OCI-LY3 (cell line): ENCODE results near the gene KRTAP13-2.
A peak's percentile ranks its signal among the peaks of the same experiment; 100 is the strongest.

Experiments used
- H2AFZ ChIP-seq: fragments of 200-600, 300-600 bp; shearing (Covaris generic); 2 replicates; pipeline ENCODE4 v1.6.0; 2014; ENCODE audit warnings: antibody characterized with exemption, low read depth, low read length
- H3K27ac ChIP-seq: fragments of 200-600, 300-600 bp; sonication (generic); 2 replicates; pipeline ENCODE4 v1.5.1; 2014; ENCODE audit warnings: mild to moderate bottlenecking, low read length, moderate library complexity, mixed read lengths
- H3K27me3 ChIP-seq: fragments of 200-600, 300-600 bp; sonication (generic); 2 replicates; pipeline ENCODE4 v1.6.1; 2014; ENCODE audit warnings: low read depth, low read length, mixed read lengths
- H3K36me3 ChIP-seq: fragments of 200-600, 300-600 bp; sonication (generic); replicated peaks from 2 replicates; pipeline ENCODE3; 2014; ENCODE audit warnings: low read depth, low read length, mixed read lengths
- H3K4me1 ChIP-seq: fragments of 300-600, 200-600 bp; sonication (generic); 2 replicates; pipeline ENCODE4 v1.6.1; 2014; ENCODE audit warnings: low read length, mixed read lengths
- H3K4me2 ChIP-seq: fragments of 200-600, 300-600 bp; sonication (generic); 2 replicates; pipeline ENCODE4 v1.6.1; 2014; ENCODE audit warnings: low read length, mixed read lengths
- H3K4me3 ChIP-seq: fragments of 300-600, 200-600 bp; sonication (generic); 2 replicates; pipeline ENCODE4 v1.5.1; 2014; ENCODE audit warnings: antibody characterized with exemption, mild to moderate bottlenecking, low read length, moderate library complexity
- H3K79me2 ChIP-seq: fragments of 300-600, 200-600 bp; shearing (Covaris generic); 2 replicates; pipeline ENCODE4 v1.6.1; 2014; ENCODE audit warnings: mild to moderate bottlenecking, low read length, mixed read lengths
- H3K9ac ChIP-seq: fragments of 300-600, 200-600 bp; shearing (Covaris generic); 2 replicates; pipeline ENCODE4 v1.6.0; 2014; ENCODE audit warnings: mild to moderate bottlenecking, low read length, moderate library complexity
- H3K9me3 ChIP-seq: fragments of 200-600, 300-600 bp; shearing (Covaris generic); 2 replicates; pipeline ENCODE4 v1.6.1; 2014; ENCODE audit warnings: low read length, mixed read lengths; ENCODE audit not compliant: insufficient read depth
- H4K20me1 ChIP-seq: fragments of 200-600, 300-600 bp; sonication (generic); 2 replicates; pipeline ENCODE4 v1.6.1; 2016; ENCODE audit warnings: low read length, mixed read lengths; ENCODE audit not compliant: insufficient read depth
- EZH2phosphoT487 ChIP-seq: fragments of 200-600 bp; shearing (Covaris generic); IDR thresholded peaks from 2 replicates; pipeline ENCODE4 v1.6.1; 2018; ENCODE audit warnings: antibody characterized with exemption, mixed run types, low read depth
- TF ChIP-seq, protein P1 (sequence below): fragments of 200-600, 300-600 bp; sonication (generic); IDR thresholded peaks from 2 replicates; pipeline ENCODE4 v1.5.1; 2014; ENCODE audit warnings: antibody characterized with exemption, low read length, low read depth

The KRTAP13-2 gene

DNA sequence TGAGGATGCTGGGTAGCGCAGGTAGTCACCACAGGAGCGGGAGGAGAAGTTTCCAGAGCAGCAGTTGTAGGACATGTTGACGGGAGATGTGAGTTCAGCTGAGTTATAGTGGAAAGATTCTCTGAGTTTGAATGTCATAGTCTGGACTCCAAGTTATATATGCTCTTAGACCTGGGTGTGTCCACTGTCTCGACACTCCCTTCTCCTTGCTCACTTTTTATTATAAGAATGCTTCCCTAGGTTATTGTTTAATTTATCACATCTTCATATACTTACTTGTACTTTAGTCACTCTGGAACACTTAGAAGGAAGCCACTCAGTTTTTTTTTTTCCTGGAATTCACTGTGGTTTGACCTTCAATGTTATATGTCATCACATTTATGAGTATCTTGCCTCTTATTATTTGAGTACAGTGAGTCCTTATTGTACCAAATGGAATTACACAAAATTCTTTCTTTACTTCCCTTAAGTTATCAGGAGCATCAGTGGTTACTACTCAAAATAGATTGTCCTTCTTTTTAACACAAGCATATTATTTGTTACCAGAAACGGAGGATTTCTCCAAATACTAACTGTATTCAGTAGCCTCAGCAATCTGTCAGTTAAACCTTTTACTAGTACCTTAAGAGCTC is at the start of gene KRTAP13-2:
Gene KRTAP13-2 (minus strand): TSS at position 133 of the 632 bp plus-strand sequence. CDS start 58 bp downstream, at position 75.
- Histone ChIP-seq H3K27me3 (no peaks in the 10 kb centered on the region), H3K79me2 (no peaks in the 10 kb centered on the region), H4K20me1 (no peaks in the 10 kb centered on the region), H3K4me3 (no peak within 1 kb of the TSS), H3K9ac (no peak within 1 kb of the TSS), H2AFZ (no peak within 1 kb of the TSS), H3K9me3 (no peaks in the 10 kb centered on the region), H3K4me1 (no peaks in the 10 kb centered on the region), H3K4me2 (no peak within 1 kb of the TSS), H3K27ac (no peak within 1 kb of the TSS), H3K36me3 (no peaks in the 10 kb centered on the region)
- TF ChIP-seq, protein P1, sequence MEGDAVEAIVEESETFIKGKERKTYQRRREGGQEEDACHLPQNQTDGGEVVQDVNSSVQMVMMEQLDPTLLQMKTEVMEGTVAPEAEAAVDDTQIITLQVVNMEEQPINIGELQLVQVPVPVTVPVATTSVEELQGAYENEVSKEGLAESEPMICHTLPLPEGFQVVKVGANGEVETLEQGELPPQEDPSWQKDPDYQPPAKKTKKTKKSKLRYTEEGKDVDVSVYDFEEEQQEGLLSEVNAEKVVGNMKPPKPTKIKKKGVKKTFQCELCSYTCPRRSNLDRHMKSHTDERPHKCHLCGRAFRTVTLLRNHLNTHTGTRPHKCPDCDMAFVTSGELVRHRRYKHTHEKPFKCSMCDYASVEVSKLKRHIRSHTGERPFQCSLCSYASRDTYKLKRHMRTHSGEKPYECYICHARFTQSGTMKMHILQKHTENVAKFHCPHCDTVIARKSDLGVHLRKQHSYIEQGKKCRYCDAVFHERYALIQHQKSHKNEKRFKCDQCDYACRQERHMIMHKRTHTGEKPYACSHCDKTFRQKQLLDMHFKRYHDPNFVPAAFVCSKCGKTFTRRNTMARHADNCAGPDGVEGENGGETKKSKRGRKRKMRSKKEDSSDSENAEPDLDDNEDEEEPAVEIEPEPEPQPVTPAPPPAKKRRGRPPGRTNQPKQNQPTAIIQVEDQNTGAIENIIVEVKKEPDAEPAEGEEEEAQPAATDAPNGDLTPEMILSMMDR: no peak
- TF ChIP-seq EZH2phosphoT487: no peak

- no peaks in the 10 kb centered on the region for H3K36me3 ChIP-seq
- no peak overlapping the region for H3K4me3 ChIP-seq
- no peaks in the 10 kb centered on the region for H3K9me3 ChIP-seq
- H3K27ac ChIP-seq: no peak overlapping the region
- H3K27me3 ChIP-seq: no peaks in the 10 kb centered on the region
- no peaks in the 10 kb centered on the region for H3K4me1 ChIP-seq
- no peak overlapping the region for H3K4me2 ChIP-seq
- TF ChIP-seq, protein P1: no peak
- TF ChIP-seq EZH2phosphoT487: no peak
- H3K79me2 ChIP-seq: no peaks in the 10 kb centered on the region
- H2AFZ ChIP-seq: no peak overlapping the region
- no peak overlapping the region for H3K9ac ChIP-seq
- no peaks in the 10 kb centered on the region for H4K20me1 ChIP-seq
Measured at GRCh38 chr21:30415993-30416392, 43.9 kb upstream of the KRTAP13-2 start.

DNA sequence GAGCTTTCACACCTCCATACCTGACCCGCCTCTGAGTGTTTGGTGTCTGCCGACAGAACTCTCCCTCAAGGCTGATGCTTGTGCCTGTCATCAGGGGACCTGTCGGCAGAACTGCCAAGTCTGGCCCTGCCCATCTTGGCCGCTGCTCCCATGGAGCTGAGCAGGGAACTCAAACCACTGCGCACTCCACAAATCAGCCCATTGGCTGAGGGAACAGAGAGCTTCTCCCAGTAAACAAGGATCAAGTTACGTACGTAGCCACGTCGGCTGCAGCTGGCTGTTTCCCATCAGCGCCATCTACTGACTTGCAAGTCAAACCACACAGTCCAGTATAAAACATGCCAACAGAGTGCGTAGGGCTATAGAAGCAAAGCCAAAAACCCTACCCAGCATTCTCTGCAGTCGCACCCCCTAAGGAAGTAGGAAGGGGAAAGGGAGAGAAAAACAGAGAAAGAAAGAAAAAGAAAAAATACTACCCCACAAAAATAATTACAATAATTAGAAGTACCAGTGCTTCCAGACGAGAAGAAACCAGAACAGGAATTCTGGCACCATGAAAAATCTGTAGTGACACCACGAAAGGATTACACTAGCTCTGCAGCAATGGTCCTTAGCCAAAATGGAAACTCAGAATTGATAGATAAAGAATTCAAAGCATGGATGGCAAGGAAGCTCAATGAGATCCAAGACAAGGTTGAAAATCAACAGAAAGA is 36.9 kb upstream of the KRTAP13-2 start:
- no peaks in the 10 kb centered on the region for H4K20me1 ChIP-seq
- H3K27ac ChIP-seq: no peak overlapping the region
- peak overlapping the region; percentile 77 for H3K4me3 ChIP-seq
- H3K36me3 ChIP-seq: no peaks in the 10 kb centered on the region
- H3K4me1 ChIP-seq: no peaks in the 10 kb centered on the region
- peak overlapping the region; percentile 37; the same call in 1 of the 2 replicates for H3K9ac ChIP-seq
- H3K9me3 ChIP-seq: no peaks in the 10 kb centered on the region
- no peaks in the 10 kb centered on the region for H3K79me2 ChIP-seq
- no peaks in the 10 kb centered on the region for H3K27me3 ChIP-seq
- TF ChIP-seq, protein P1: peak; percentile 62
- TF ChIP-seq EZH2phosphoT487: no peak
- H2AFZ ChIP-seq: peak overlapping the region; percentile 94
- peak overlapping the region; percentile 82 for H3K4me2 ChIP-seq

GRCh38 chr21:30395731-30396130 is 23.7 kb upstream of the KRTAP13-2 start, which contains the start of gene KRTAP13-1:
TSS of gene KRTAP13-1 (plus strand) at chr21:30396031. CDS start at chr21:30396087, 56 bp downstream.
- H3K27me3 ChIP-seq: no peaks in the 10 kb centered on the region
- no peak within 1 kb of the TSS for H2AFZ ChIP-seq
- H3K4me1 ChIP-seq: peaks cover 4% of the 10 kb centered on the region; the same call in 1 of the 2 replicates
- H3K36me3 ChIP-seq: no peaks in the 10 kb centered on the region
- TF ChIP-seq, protein P1: no peak
- TF ChIP-seq EZH2phosphoT487: no peak
- no peak within 1 kb of the TSS for H3K4me3 ChIP-seq
- no peak within 1 kb of the TSS for H3K9ac ChIP-seq
- no peak within 1 kb of the TSS for H3K4me2 ChIP-seq
- H3K9me3 ChIP-seq: no peaks in the 10 kb centered on the region
- no peaks in the 10 kb centered on the region for H3K79me2 ChIP-seq
- H3K27ac ChIP-seq: no peak within 1 kb of the TSS
- H4K20me1 ChIP-seq: no peaks in the 10 kb centered on the region
